ENCODE measurements around the gene HARS1.
"Not testable (repeated sequence)": the region's sequence is repeated elsewhere in the genome, so short reads cannot be mapped to it uniquely, and the experiment has no call there.

The HARS1 gene

GRCh38 chr5:140632366-140633020 is 58.7 kb downstream of the HARS1 start:
- peaks cover 31% of the 10 kb centered on the region for H3K27me3 Mint-ChIP-seq (ENCODE audit: low read depth)
- peak overlapping the region; percentile 59 for H3K27ac Mint-ChIP-seq
- H3K36me3 Mint-ChIP-seq (ENCODE audit: low read depth): no peaks in the 10 kb centered on the region
- H3K4me1 Mint-ChIP-seq (ENCODE audit: low read depth): peaks cover 18% of the 10 kb centered on the region
- H3K9me3 Mint-ChIP-seq: peaks cover 7% of the 10 kb centered on the region
- peak overlapping the region; percentile 84 for H3K4me3 Mint-ChIP-seq

GRCh38 chr5:140631831-140632365 is 59.3 kb downstream of the HARS1 start:
- peaks cover 33% of the 10 kb centered on the region for H3K27me3 Mint-ChIP-seq (ENCODE audit: low read depth)
- H3K4me3 Mint-ChIP-seq: peak overlapping the region; percentile 84
- H3K9me3 Mint-ChIP-seq: peaks cover 13% of the 10 kb centered on the region
- H3K4me1 Mint-ChIP-seq (ENCODE audit: low read depth): peaks cover 18% of the 10 kb centered on the region
- H3K36me3 Mint-ChIP-seq (ENCODE audit: low read depth): no peaks in the 10 kb centered on the region
- H3K27ac Mint-ChIP-seq: no peak overlapping the region

- no peak overlapping the region for H3K27ac Mint-ChIP-seq
- H3K4me3 Mint-ChIP-seq: peak overlapping the region; percentile 22
- H3K36me3 Mint-ChIP-seq (ENCODE audit: low read depth): no peaks in the 10 kb centered on the region
- H3K4me1 Mint-ChIP-seq (ENCODE audit: low read depth): peaks cover 18% of the 10 kb centered on the region
- peaks cover 33% of the 10 kb centered on the region for H3K27me3 Mint-ChIP-seq (ENCODE audit: low read depth)
- H3K9me3 Mint-ChIP-seq: peaks cover 15% of the 10 kb centered on the region
Measured at GRCh38 chr5:140631036-140631417, 60.1 kb downstream of the HARS1 start.

GRCh38 chr5:140630292-140631035 is 60.7 kb downstream of the HARS1 start:
- H3K4me3 Mint-ChIP-seq: no peak overlapping the region
- peaks cover 18% of the 10 kb centered on the region for H3K4me1 Mint-ChIP-seq (ENCODE audit: low read depth)
- H3K27ac Mint-ChIP-seq: no peak overlapping the region
- H3K27me3 Mint-ChIP-seq (ENCODE audit: low read depth): peaks cover 34% of the 10 kb centered on the region
- H3K36me3 Mint-ChIP-seq (ENCODE audit: low read depth): no peaks in the 10 kb centered on the region
- H3K9me3 Mint-ChIP-seq: peaks cover 15% of the 10 kb centered on the region

- no peak overlapping the region for H3K4me3 Mint-ChIP-seq
- peaks cover 15% of the 10 kb centered on the region for H3K4me1 Mint-ChIP-seq (ENCODE audit: low read depth)
- H3K27me3 Mint-ChIP-seq (ENCODE audit: low read depth): peaks cover 36% of the 10 kb centered on the region
- H3K27ac Mint-ChIP-seq: no peak overlapping the region
- H3K36me3 Mint-ChIP-seq (ENCODE audit: low read depth): no peaks in the 10 kb centered on the region
- peaks cover 15% of the 10 kb centered on the region for H3K9me3 Mint-ChIP-seq
Measured at GRCh38 chr5:140628711-140629110, 62.5 kb downstream of the HARS1 start.

GRCh38 chr5:140627972-140628371 is 63.2 kb downstream of the HARS1 start:
- no peak overlapping the region for H3K4me3 Mint-ChIP-seq
- H3K27ac Mint-ChIP-seq: no peak overlapping the region
- H3K27me3 Mint-ChIP-seq (ENCODE audit: low read depth): peaks cover 35% of the 10 kb centered on the region
- peaks cover 10% of the 10 kb centered on the region for H3K4me1 Mint-ChIP-seq (ENCODE audit: low read depth)
- no peaks in the 10 kb centered on the region for H3K36me3 Mint-ChIP-seq (ENCODE audit: low read depth)
- peaks cover 15% of the 10 kb centered on the region for H3K9me3 Mint-ChIP-seq

DNA sequence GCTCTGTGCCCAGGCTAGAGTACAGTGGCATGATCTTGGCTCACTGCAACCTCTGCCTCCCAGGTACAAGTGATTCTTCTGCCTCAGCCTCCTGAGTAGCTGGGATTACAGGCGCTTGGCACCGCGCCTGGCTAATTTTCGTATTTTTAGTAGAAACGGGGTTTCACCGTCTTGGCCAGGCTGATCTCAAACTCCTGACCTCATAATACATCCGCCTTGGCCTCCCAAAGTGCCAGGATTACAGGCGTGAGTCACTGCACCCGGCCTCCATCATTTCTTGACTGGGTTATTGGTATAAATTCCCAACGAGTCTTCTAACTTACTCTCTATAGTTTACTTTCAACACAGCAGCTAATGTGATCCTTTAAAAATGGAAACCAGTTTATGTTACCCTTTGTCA is 66.3 kb downstream of the HARS1 start:
- peaks cover 15% of the 10 kb centered on the region for H3K9me3 Mint-ChIP-seq
- peaks cover 25% of the 10 kb centered on the region for H3K27me3 Mint-ChIP-seq (ENCODE audit: low read depth)
- H3K27ac Mint-ChIP-seq; H3K36me3 Mint-ChIP-seq (ENCODE audit: low read depth); H3K4me1 Mint-ChIP-seq (ENCODE audit: low read depth); H3K4me3 Mint-ChIP-seq: not testable (repeated sequence)

All from T-helper 1 cell treated with Interleukin-12 subunit alpha and Interleukin-12 subunit beta and Interleukin-4 antibody, amounts not matched to agents 30 μg/mL and 1 μg/mL, for 36 hours (primary cell).